Activated CD4-positive, alpha-beta T cell treated with anti-CD3 and anti-CD28 coated beads, Interleukin-2, amount 50 U/mL, for 1 hour (primary cell): Measurements from ENCODE around the gene CHN2.

Experiments used
- DNase-seq: peaks from one replicate; pipeline ENCODE4 v3.0.0-alpha.2; 2020

The CHN2 gene

DNA sequence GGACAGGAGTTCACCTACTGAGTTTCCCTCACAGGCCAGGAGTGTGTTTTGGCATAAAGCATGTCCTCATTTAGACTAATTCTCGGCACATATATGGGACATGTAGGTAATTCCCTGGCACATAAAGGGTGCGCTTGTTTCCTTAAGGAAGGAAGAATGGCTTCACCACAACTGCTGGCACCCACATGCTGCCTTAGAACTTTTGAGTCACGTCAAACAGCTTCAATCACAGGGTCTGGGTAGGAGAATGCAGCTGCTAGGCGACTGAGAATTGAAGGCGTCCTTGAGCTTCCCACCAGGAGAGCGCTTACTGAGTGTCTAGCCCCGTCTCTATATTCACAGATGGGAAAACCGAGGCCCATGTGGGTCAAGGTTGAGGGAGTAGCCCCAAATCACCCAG, 146.1 kb downstream of the CHN2 start:
- DNase-seq = no peak

GRCh38 chr7:29341156-29341555, 146.6 kb downstream of the CHN2 start:
- no peak for DNase-seq

DNA sequence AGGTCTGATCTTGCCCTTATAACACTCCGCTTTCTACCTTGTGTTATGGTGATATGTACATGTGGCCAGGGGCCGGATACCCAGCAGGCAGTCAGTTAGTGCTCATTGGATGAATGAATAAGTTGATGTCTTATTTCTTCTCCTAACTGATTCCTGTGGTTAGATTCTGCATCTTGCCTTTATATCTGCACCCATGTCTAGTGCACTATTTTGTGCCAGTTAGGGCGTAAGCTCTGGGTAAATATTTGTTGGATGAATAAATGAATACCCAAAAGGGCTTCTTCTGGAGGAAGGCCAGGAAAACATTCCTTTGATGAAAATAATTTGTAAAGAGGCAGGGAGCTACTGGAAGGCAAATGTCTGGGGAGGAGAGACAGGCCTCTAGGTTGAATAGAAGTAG, 148.2 kb downstream of the CHN2 start:
- DNase-seq = no peak

DNA sequence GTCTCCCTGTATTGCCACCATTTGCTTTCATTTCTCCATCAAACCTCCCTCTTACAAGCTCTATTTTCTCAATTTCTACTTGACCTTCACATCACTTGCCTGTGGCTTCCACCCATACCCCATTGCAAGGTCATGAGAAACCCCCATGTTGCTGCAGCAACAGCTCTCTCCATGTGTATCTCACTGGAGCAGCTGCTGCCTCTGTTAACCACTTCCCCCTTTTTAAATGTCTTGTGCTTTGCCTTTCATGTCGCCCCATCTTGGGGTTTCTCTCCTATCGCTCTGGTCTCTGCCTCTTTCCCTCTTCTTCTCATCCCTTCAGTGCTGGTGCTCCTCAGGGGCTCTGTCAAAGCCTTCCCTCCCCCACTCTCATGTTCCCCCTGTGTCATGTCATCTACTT, 148.8 kb downstream of the CHN2 start:
- no peak for DNase-seq

- no peak for DNase-seq
Observed at GRCh38 chr7:29344334-29344978, 149.9 kb downstream of the CHN2 start.

- no peak for DNase-seq
Observed at GRCh38 chr7:29345590-29345989, 151.0 kb downstream of the CHN2 start.

DNA sequence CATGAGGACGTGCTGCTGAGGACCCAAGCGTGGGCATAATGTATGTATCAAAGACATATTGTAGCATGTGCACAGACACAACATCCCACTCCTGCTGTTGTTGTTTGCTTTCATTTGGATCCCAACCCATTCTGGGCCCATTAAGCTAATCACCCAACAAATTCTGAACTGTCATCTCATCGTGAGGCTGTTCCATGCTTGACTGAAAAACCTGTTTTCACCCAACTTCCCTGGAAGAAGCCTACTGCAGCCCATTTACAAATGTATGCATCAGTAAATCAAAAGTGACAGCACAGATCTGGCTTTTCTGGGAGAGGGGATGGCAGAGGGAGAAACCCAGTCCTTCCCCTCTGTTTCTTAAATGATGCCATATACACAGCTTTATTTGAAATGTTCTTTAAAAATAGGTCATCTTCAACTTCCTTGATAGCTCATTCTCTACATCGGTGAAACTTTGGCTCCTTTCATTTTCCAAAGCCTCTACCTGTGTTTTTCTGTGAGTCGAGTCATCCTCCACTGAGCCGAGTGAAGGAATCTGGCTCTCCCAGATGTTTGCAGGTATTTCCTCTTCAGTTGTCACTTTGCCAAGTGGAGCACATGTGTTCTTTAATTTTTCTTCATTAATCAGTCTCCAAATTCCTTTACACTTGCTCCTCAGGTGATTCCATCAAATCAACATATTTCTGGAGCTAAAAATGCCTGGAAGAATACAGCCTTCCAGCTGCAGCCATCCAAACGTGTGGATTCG, 151.8 kb downstream of the CHN2 start:
- DNase-seq = no peak

DNA sequence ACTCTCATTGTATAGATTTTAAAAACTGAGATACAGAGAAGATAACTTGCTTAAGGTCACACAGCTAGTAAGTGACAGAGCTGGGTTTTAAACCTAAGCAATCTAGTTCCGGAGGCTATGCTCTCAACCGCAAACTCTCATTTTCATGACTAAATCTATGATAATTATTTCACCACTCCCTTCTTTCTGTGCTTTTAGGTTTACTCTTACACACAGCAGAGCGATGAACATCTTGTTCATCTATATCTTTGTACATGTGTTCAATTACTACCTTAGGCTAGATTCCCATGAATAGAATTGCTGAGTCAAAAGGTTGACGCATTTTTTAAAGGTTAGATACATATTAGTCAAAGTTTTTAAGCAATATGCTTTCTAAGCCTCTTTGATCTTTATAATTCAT, 154.8 kb downstream of the CHN2 start:
- no peak for DNase-seq

GRCh38 chr7:29350351-29350750, 155.8 kb downstream of the CHN2 start:
- no peak for DNase-seq

GRCh38 chr7:29352041-29352440, 157.5 kb downstream of the CHN2 start:
- no peak for DNase-seq

GRCh38 chr7:29353810-29354209, 159.2 kb downstream of the CHN2 start:
- DNase-seq = no peak

DNA sequence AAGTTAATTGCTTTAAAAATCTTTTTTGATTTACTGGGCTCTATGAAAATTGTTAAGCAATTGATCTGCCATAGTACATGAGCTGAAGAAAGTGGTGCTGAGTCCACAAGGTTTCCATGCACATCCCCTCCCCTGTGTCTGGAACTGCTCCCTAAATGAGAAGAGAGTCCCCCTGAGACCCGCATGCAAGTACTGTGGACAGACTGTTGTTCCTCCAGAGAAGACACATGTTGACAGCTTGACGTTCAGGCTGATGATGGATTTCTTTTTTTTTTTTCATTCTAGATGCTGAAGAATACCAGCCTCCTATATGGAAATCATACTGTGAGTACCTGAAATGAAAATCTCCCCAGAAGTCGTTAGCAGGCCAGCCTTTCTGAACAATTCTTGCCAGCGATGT, 159.8 kb downstream of the CHN2 start:
- no peak for DNase-seq

GRCh38 chr7:29355388-29355787, 160.8 kb downstream of the CHN2 start:
- DNase-seq = no peak

GRCh38 chr7:29356631-29357030, 162.1 kb downstream of the CHN2 start:
- no peak for DNase-seq

DNA sequence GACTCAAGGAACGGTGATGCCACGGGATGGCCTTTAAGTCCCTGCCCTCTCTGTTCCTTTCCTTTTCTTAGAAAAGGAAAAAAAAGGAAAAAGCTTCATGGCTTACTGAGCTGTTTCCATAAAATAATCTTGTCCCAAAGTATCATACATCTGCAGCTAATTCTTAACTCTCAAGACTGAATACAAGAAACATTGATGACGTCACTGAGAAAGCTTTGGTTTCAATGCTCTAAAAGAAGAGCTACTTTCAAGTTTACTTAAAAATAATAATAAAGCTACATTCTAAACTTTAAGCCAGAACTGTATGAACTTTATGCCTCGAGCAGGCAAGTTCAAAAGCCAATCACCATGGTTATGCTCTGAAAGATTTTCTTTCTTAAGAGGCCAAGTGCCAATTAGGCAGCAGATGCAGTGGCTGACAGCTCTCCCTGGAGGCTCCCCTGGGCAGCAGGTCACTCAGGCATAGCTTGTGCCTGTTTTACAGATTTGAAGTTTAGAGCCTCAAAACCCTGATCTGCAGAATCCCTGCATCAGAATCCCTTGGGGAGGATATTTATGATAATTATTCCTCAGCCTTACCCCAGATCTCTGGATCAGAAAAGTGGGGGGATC, 165.0 kb downstream of the CHN2 start:
- DNase-seq = no peak

DNA sequence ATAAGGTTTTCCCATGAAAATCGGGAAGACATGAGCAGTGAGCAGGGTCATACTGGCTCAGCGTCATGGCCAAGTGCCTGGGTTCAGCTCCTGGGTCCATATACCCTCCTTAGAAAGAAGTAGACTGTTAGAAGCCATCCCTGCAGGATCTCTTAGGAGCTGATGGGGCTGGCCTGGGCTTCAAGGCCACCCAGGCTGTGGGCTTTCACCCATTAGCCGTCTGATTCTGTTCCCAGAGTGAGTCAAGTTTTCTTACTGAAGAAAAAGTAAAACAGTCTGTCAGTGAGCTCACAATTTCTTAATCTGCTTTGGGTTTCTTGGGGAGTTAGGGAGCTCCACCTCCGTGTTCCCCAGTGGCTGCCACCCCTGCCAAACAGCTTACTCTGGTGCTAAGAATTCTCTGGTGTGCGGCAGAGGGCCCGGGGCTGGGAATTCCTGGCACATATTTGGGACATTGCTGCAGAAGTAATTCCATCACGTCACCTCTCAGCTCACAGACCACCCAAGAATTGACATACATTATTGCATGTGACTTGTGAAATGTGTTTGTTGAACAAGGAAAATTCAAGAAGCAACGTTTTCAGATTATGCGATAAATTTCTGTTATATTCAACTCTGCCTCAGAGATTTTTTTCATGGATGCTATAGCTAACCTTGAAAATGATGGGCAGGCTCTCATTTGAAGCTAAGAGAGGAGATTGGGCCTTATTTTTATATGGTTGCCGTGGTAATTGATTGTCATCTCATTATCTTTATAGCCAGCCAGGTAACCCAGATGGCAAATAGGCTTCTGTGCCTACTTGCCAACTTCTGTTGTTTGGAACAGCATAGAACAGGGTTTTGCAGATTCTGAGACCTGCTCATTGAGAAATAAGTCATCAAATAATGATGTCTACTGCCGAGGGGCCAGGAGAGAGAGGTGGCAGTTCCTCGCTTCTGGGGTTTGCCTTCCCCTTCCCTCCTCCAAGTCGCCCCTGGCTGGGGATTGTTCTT, 166.4 kb downstream of the CHN2 start:
- DNase-seq = no peak

DNA sequence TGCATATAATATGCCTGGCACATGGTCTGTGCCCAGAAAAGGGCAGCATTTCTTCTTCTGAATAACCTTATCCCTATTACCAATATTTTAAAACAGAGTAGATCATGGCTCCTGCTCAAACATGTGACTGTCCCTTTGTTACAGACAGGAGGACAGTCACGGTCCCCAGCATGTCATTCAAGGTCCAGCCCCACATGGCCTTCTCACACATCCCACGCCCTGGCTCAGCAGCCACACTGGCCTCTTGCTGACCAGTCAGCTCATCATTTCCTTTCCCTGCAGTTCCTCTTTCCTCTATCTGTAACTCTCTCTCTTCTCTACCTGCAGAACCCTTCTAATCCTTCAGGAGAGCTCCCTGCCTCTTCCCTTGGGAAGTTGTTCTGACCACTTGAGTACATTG, 167.8 kb downstream of the CHN2 start:
- no peak for DNase-seq

GRCh38 chr7:29363636-29364425, 169.3 kb downstream of the CHN2 start:
- no peak for DNase-seq

DNA sequence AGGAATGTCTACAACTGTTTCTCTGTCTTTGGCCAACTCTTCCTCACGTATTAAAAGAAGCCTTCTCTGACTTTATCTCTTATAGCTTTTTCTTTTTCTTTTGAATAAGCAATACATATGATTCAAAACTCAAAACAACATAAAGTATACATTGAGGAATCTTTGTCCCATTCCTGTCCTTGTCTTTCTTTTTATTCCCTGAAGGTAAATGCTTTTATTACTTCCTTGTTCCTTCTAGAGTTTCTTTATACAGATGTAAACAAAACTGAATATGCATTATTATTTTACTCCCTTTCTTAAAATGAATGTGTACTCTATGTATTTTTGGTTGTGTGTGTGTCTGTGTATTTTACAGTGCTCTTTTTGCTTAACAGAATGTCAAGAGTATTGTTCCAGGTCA, 170.1 kb downstream of the CHN2 start:
- DNase-seq = no peak

DNA sequence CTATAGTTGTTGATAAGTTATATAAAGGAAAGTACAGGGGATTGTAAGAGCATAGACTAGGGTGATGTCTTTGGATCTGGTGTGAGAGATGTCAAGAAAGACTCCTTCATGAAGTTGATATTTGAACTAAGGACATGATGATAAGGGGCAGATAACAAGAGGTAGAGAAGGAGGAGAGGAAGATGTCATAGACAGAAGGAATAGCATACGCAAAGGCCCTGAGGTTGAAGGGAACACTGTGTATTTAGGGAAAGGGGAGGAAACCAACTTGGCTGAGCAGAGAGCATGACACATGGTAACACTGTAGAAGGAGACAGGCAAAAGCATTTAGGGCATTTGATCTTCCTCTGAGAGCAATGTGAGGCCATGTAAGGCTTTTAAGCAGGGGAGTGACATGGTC, 170.8 kb downstream of the CHN2 start:
- no peak for DNase-seq

- DNase-seq = no peak
Observed at GRCh38 chr7:29367784-29368183, 173.2 kb downstream of the CHN2 start.

- DNase-seq = no peak
Observed at GRCh38 chr7:29369909-29370488, 175.4 kb downstream of the CHN2 start.
